ENCODE results near the gene GPR142. TPM values are rescaled to one million over a fixed set of nuclear protein-coding genes. Genes with fewer than 3 reads are reported as not detected.

Gene GPR142
- total and polyA plus RNA-seq, 2 of the 8 experiments (the other 6 are each of a cell fraction or from before 2014, with no cell fraction given): 0.05 TPM; not detected in 1

DNA sequence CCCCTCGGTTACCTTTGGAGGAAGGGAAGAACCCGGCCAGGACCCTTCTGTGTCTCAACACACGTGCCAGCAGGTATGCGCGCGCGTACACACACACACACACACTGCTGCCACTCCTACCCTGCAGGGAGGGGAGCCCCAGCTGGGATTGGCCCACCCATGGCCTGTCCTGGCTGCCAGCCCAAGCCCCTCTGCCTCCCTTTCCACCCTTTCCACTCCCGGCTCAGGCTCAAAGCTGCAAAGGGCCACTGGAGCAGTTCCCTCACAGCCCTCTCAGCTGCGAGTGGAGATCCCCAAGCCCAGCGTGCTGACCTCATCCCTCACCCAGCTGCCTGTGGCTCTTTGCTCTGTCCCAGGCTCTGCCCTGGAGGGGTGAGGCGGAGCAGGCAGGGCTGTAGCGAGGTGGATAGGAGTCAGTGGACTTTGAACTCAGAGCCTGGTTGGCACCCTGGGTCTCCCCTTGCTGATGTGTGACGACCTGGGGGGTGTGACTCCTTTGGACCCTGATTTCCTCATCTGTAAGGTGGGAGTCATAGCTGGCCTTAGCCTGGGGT is 26.8 kb upstream of the GPR142 start:
- ChIA-PET POLR2A (ENCODE audit: partially characterized antibody) (no interaction called here), CTCF (ENCODE audit: partially characterized antibody) (interaction anchor here (0.8 to 1.5 kb wide), 5 partner anchors 10 to 37 kb away, joined by 3 to 11 read pairs (median 3); no protein-coding TSS in a partner anchor)
- Histone ChIP-seq H4K5ac (ENCODE audit: insufficient read length, low read depth, low read length) (no peak overlapping the region), H3K23ac (ENCODE audit: insufficient read length) (no peak overlapping the region), H3K9me3 (ENCODE audit: insufficient read depth in 2 of 2, low read depth in 1 of 2, low read length in 1 of 2) (no peaks in the 10 kb centered on the region), H2AFZ (ENCODE audit: low read length) (no peak overlapping the region), H3K79me1 (ENCODE audit: low read depth, low read length) (no peaks in the 10 kb centered on the region), H2BK20ac (ENCODE audit: low read length) (0 out of 2 replicates have a peak overlapping the region, but pooled peaks have one; percentile 34), H3K79me2 (ENCODE audit: control insufficient read depth in 1 of 2, insufficient read depth in 2 of 2, low read length in 2 of 2) (no peaks in the 10 kb centered on the region), H3K27me3 (replicated peaks in 1 of 4; ENCODE audit: control insufficient read depth in 3 of 4, extremely low read depth in 1 of 4, insufficient read depth in 3 of 4, low read length in 3 of 4) (no peaks in the 10 kb centered on the region; a peak in 1 of 7 replicates), H3K23me2 (ENCODE audit: low read depth, low read length) (no peaks in the 10 kb centered on the region), H3K4me2 (ENCODE audit: insufficient read depth in 1 of 2, low read depth in 2 of 2, low read length in 2 of 2) (no peak overlapping the region), H4K8ac (ENCODE audit: extremely low read depth, insufficient read depth, low read length) (no peak overlapping the region; the same call in 1 of the 2 replicates), H2BK12ac (ENCODE audit: low read depth, low read length) (no peak overlapping the region), H3K18ac (ENCODE audit: extremely low read depth, low read length) (no peak overlapping the region), H2BK5ac (ENCODE audit: low read depth, low read length) (no peak overlapping the region), H3K27ac (ENCODE audit: low read depth, low read length) (no peak overlapping the region), H3K4me1 (replicated peaks in 1 of 4; ENCODE audit: control insufficient read depth in 3 of 4, insufficient read depth in 4 of 4, low read length in 3 of 4) (peaks cover 0 to 16% (median 9%) of the 10 kb centered on the region in 4 experiments; a peak in 5 of 7 replicates), H4K91ac (replicated peaks; ENCODE audit: insufficient read length, low read length) (peak overlapping the region; percentile 55), H3K4me3 (ENCODE audit: extremely low read depth in 1 of 4, insufficient read depth in 2 of 4, low read depth in 3 of 4, low read length in 4 of 4) (no peak overlapping the region), H2AK5ac (ENCODE audit: low read depth, low read length) (no peak overlapping the region), H3K14ac (ENCODE audit: insufficient read length) (no peak overlapping the region), H3K56ac (replicated peaks; ENCODE audit: insufficient read length, low read depth, low read length) (no peak overlapping the region), H2BK120ac (replicated peaks; ENCODE audit: low read depth, low read length) (no peak overlapping the region), H2BK15ac (ENCODE audit: low read length) (0 out of 2 replicates have a peak overlapping the region, but pooled peaks have one; percentile 29), H4K20me1 (replicated peaks in 1 of 2; ENCODE audit: control insufficient read depth in 1 of 2, insufficient read depth in 2 of 2, low read length in 2 of 2) (no peaks in the 10 kb centered on the region), H3K36me3 (ENCODE audit: control insufficient read depth in 2 of 4, insufficient read depth in 4 of 4, low read length in 3 of 4) (no peaks in the 10 kb centered on the region), H3K9ac (replicated peaks in 1 of 4; ENCODE audit: extremely low read depth in 1 of 4, low read depth in 3 of 4, low read length in 3 of 4) (no peak overlapping the region), H3K4ac (replicated peaks; ENCODE audit: insufficient read length, low read depth, low read length) (no peak overlapping the region)
- DNase-seq (ENCODE audit: low read depth in 1 of 2, low spot score in 2 of 2) (no peak), FAIRE-seq (no peak)
- 90% methylated on average over 8 of the region's 13 CpGs; no CpG with 5 or more reads in 1 of the 2 experiments for WGBS, 2 experiments (ENCODE audit: extremely low coverage in 1 of 2, insufficient coverage in 1 of 2, insufficient read length in 1 of 2, insufficient replicate concordance in 2 of 2, low coverage in 1 of 2, low lambda C conversion rate in 2 of 2, missing lambda C conversion rate in 1 of 2)
- TF ChIP-seq POLR2AphosphoS5 (IDR thresholded peaks at IDR 0.05; ENCODE audit: low read depth, low read length) (no peak), E2F6 (IDR thresholded peaks at IDR 0.05) (no peak), SRF (IDR thresholded peaks at IDR 0.05; ENCODE audit: low read depth, low read length) (no peak), SP2 (IDR thresholded peaks at IDR 0.05; ENCODE audit: low read length) (no peak), SIX5 (IDR thresholded peaks at IDR 0.05; ENCODE audit: low read depth, low read length) (no peak), EGR1 (IDR thresholded peaks at IDR 0.05; ENCODE audit: borderline replicate concordance, low read depth, low read length) (no peak), EZH2 (IDR thresholded peaks at IDR 0.05; ENCODE audit: low read depth, low read length, severe bottlenecking) (no peak), TCF12 (IDR thresholded peaks at IDR 0.05; ENCODE audit: low read depth, low read length) (no peak), SUZ12 (IDR thresholded peaks at IDR 0.05; ENCODE audit: low read length) (no peak), CHD1 (IDR thresholded peaks at IDR 0.05; ENCODE audit: low read depth, low read length) (no peak), MAFK (IDR thresholded peaks at IDR 0.05; ENCODE audit: low read depth, low read length) (no peak), TAF7 (optimal IDR thresholded peaks at IDR 0.05; ENCODE audit: borderline replicate concordance, low read depth, low read length) (no peak), RFX5 (IDR thresholded peaks at IDR 0.05; ENCODE audit: borderline replicate concordance, low read depth, low read length) (no peak)

Data from H1 (cell line).